ENCODE data around the gene AP5Z1.
"Not testable (repeated sequence)": the region's sequence is repeated elsewhere in the genome, so short reads cannot be mapped to it uniquely, and the experiment has no call there.

Gene AP5Z1

GRCh38 chr7:4802577-4802976 lies 27.2 kb downstream of the AP5Z1 start:
- not testable (repeated sequence) for DNase-seq (ENCODE audit: low spot score)

DNA sequence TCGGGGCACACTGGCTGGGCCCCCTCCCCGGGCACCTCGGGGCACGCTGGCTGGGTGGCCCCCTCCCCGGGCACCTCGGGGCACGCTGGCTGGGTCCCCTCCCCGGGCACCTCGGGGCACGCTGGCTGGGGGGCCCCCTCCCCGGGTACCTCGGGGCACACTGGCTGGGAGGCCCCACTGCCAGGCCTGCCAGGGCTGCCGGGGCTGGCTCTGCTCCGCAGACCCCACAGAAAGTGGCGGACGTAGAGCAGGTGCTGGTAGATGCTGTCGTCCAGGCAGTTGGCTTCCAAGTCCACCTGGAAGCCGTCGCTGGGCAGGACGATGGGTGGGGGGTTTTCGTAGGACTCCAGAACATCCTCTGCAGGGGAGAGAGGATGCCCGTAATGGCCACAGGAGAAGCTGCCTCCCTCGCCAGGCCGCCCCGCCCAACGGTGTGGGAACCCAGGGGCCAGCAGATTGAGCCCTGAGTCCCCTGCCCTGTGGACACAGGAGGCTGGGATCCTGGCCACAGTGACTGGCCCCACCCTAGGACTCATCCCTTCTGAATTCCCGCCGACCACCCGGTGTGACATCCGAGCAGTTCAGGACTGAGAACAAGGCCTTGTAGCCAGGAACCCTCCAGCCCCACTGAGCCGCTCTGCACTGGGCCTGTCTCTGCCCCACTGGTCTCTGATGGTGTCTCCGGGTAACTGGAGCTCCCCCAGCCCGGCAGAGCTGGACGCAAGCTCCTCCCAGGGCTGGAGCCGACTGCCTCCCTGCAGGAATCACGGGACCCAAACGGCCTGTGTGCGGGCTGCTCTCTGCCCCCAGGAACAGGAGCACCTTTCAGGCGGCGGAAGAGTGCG lies 28.2 kb downstream of the AP5Z1 start:
- no peak for DNase-seq (ENCODE audit: low spot score)

DNA sequence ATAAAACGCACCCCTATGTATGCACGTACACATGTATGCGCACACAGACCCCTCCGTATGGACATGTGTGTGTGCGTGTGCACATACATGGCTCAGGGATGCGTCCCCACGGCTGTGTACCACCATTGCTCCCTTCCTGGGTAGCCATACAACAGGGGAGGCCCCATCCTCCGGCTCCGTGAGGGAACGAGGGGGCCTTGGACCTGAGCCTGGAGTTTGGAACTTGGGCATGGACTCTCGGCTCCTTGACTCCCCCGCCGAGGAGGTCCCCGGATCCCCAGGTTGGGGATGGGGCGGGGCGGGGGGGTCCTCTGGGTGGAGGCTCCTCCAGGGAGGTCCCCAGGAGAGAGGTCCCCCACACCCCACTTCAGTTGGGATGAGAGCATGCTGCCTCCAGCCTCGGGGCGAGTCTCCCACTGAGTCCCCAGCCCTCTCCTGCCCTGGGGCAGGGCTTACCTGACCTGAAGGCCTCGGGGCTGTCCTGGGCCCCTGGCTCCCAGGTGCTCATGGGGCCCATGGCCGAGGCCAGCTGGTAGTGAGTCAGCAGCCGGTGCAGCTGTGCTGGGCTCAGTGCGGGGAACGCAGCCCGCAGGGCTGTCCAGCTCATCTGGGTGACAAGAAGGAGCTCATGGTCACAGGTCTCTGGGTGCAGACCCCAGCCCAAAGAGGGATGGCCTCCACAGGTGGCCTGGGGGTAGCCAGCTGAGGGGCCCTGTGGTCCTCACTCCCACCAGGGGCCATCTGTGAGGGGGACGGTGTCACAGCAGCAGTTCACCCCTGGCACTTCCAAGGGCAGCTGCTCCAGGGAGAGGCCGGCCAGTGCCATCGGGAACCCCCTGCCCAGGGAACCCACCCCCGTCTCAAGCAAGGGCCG lies 29.9 kb downstream of the AP5Z1 start:
- DNase-seq (ENCODE audit: low spot score) = no peak

GRCh38 chr7:4805984-4806300 lies 30.5 kb downstream of the AP5Z1 start:
- DNase-seq (ENCODE audit: low spot score) = no peak

DNA sequence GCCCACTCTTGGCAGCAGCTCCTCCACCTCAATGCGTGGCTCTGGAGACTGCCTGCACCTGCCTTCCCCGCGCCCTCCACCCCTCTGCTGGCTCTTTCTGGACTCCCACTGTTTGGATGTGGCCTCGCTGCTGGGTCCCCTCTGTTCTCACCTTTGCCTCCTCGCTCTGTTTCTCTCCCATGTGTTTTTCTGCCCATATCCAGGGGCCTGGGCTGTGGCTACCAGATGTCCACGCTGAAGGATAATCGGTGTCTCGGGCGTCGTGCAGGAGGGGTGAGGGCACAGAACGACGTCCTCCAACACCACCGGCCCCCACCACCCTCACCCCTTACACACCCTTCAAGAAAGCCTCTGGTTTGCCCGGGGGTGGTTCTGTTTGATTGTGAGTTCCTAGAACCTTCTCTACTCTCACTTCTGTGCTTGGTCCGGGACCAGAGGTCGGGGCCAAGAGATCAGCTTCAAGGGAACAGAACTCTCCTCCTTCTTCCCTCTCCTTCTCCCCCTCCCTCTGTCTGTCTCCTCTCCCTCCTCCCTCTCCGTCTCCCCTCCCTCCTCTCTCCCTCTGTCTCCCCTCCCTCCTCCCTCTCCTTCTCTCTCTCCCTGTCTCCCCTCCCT lies 31.7 kb downstream of the AP5Z1 start:
- no peak for DNase-seq (ENCODE audit: low spot score)

GRCh38 chr7:4807598-4808016 lies 32.2 kb downstream of the AP5Z1 start:
- no peak for DNase-seq (ENCODE audit: low spot score)

- no peak for DNase-seq (ENCODE audit: low spot score)
Observed at GRCh38 chr7:4808026-4808425, 32.6 kb downstream of the AP5Z1 start.

- DNase-seq (ENCODE audit: low spot score) = no peak
Observed at GRCh38 chr7:4808565-4808964, 33.1 kb downstream of the AP5Z1 start.

DNA sequence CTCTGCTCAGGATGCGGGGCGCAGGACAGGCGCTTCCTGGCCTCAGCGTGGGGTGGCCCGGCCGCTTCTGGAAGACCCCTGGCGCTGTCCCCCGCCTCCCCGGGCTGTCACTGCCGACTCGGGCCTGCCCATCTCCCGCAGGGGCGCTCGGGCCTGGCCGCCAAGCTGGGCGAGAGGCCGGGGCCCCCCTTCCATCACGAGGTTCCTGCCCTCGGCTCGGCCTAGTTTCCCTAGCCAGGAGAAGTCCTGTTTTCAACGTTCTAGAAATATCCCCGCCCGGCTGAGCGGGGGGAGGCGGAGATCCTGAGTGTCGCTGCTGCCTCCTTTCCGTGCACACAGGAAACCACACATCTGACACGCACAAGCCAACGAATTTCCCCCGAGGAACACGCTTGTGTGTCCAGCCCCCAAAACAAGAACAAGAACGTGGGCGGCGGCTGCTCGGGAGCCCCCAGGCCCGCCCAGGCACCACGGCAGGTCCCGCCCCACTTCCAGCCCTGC lies 33.7 kb downstream of the AP5Z1 start:
- DNase-seq (ENCODE audit: low spot score) = no peak

DNA sequence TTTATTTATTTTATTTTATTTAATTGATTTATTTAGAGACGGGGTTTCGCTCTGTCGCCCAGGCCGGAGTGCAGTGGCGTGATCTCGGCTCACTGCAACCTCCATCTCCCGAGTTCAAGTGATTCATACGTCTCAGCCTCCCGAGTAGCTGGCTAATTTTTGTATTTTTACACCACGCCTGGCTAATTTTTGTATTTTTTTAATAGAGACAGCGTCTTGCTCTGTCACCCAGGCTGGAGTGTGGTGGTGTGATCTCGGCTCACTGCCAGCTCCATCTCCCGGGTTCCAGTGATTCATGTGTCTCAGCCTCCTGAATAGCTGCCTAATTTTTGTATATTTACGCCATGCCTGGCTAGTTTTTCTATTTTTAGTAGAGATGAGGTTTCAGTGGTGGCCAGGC lies 34.2 kb downstream of the AP5Z1 start:
- no peak for DNase-seq (ENCODE audit: low spot score)

DNA sequence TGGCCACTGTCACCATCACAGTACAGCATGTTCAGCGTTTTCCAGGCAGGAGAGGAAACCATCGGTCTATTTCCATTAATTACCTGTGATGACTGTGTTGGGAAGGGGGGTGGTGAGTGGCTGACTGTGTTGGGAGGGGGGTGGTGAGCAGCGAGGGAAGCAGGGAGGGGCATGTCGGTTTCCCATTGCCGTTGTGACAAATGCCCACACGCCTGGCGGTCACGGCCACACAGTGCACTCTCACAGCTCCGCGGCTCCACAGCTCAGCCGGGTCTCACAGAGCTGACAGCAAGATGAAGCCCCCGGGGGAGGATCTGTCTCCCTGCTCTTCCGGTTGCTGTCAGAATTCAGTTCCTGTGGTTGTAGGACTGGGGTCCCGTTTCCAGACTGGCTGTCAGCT lies 39.0 kb downstream of the AP5Z1 start:
- no peak for DNase-seq (ENCODE audit: low spot score)

DNA sequence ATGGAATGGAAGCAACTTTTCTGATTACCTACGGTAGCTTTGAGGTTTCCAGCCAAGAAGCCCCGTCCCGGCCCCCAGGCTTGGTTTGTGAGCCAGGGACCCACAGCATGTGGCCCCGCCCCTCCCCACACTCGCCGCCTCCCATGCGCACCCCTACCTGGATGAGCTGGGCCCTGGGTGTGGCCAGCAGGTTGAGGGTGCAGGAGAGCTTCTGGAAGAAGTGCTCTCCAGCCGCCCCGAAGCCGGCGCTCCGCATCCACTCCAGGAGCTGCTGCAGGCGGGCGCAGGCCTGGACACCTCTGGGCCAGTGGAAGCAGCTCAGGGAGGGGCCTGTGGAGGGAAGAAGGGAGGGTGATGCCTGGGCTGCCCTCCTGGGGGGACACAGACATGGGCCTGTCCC lies 39.7 kb downstream of the AP5Z1 start:
- DNase-seq (ENCODE audit: low spot score) = no peak

DNA sequence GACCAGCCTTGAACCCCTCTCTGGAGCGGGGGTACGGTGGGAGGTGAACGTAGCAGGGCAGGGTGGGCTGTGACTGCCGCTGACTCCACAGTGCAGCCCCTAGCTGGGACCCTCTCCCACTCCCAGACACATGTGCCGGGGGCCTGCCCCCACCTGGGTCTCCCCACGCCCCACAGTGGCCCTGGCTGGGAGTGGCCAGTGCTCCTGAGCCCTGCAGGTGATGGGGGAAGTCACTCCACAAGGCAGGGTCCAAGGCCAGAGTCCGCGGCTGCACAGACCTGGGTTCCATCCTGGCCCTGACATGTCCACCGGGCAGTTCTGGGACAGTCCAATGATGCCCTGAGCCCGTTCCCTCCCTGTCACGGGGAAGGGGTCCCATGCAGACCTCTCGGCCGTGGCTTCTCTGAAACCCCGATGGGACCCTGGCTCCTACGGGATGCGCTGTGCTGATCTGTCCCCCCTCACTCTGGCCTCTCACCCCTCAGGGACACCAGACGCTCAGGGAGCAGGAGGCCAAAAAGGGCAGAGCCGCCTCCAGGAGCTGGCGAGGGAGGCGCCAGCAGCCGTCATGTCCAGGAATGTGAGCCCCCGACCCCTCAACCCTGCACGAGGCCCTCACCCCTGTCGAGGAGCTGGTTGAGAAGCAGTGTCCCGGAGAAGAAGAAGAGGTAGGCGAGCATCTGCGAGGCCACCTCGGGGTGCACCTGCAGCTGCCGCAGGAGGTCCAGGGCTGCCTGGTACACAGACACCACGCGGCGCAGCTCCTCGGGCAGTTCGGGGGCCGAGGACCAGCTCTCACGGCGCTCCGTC lies 40.4 kb downstream of the AP5Z1 start:
- DNase-seq (ENCODE audit: low spot score) = no peak

DNA sequence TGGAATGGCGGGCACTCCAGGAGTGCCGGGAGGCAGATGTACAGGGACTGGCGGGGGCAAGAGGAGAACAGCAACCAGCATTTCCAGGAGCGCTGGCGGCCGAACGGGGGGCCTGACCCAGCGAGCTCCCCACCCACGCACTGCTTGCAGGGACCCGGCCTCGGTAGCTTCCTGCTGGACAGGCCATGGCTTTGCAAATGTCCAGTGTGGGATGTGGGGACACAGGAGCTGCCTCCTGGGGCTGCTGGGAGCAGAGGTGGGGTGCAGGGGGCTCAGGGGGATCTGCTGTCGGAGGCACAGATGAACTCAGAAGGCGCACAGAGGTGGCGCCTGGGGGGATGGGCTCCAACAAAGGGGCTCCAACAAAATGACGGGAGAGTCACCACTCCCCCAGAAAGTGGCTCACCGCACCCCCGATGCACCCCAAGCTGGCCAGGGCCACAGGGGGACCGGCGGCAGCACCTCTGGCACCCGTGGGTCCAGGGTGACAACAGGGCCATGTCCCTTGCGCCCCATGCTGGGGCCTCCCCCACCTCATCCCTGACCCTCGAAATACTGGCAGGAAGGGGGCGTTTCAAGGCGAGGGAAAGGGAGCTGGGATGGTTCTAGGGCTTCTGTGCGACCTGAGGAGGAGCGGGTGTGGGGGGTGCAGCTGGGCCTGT lies 41.1 kb downstream of the AP5Z1 start:
- DNase-seq (ENCODE audit: low spot score) = no peak

- no peak for DNase-seq (ENCODE audit: low spot score)
Observed at GRCh38 chr7:4817178-4817901, 41.9 kb downstream of the AP5Z1 start.

DNA sequence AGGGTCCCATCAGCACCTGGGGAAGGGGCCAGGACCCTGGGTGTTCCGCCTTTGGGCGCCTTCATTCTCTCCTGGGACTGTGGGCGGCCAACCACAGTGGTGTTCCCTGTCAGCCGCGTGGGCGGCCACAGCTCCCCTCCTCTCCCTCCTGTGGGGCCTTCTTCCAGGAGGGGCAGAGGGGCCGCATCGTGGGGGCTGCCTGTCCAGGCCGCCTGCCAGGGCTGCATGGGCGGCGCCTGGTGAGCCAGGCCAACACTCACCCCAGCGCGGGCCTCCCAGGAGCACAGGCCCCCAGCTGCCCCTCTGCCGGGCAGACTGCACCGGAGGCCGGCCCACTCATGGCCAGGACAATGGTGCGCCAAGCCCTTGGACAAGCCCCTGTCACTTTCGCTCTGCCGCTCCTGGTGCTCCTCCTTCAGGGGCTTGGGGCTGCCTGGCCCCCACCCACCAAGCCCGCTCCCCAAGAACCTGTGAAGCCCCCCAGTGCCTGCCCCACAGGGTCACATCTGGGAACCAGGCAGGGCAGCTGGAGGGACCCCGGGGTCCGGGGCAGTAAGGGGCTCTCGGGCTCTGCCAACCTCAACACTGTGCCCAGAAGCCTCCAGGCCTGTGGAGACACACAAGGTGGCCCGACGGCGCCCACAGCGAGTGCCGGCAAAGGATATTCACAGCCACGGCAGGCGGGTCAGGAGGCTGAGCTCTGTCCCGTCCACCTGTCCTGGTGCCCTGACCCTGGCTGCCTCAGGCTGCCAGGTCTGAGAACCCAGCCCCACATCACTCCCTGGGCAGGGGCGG lies 42.8 kb downstream of the AP5Z1 start:
- DNase-seq (ENCODE audit: low spot score) = no peak

DNA sequence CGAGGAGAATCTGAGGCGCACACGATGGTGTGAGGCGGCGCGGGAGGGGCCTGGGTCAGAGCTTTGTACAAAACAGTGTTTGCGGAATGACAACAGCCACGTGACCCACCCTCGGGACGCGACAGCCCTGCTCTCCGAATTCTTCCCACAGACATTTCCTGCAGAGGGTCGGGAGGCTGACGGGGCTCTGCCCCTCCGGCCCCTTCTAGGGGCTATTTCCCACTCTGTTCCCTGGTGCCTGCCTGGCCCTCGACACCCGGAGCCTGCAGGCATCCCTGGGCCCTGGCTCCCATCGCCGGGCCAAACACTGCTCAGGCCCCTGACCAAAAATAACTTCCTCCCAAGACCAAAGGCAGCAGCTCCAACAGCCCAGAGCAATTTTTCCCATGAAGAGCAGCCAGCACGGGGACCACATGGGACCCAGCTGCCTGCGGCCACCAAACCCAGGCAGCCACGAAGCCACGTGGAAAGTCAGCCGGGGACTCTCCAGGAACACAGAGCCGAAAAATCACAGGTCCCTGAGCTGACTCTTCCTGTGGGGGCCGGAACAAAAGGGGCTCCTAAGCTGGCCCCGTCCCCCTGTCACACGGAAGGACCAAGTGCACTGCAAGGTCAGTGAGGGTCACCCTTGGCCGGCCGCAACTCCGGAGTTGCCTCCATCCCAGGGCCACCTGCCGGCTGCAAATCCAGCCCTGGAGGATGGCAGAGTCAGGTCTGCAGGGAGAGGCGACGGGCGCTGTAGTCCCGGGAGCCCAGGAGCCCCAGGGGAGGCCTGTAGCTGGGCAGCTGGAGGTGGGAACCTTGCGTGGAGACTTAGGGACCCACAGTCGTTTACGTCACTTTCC lies 44.4 kb downstream of the AP5Z1 start:
- DNase-seq (ENCODE audit: low spot score) = no peak

DNA sequence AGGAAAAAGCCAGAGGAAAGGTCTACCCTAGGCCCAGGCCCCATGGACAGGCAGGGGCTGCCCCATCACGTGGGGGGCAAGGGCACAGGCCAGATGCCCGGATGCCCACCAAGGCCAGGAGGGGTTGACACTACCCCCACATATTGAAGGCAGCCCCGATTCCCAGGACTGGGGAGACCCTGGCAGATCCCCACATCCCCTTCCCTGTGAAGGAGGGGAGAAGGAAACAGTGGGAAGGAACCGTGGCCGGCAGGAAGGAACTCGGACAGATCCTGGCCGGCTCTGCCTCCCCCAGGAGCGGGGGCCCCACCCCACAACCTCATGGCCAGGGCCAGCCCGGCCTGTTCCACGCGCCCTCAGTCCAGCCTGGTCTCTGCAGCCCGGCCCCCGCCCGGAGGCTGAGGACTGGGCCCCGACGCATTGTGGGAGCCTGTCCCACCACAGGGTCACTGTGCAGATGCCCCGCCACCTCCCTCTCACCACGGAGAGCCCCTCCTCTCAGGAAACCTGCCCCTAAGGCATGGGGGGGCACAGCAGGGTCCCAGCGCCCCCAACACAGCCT lies 45.1 kb downstream of the AP5Z1 start:
- DNase-seq (ENCODE audit: low spot score) = no peak
